ENCODE data around the gene MBD3L2B.

GRCh38 chr19:6971366-6971765 lies 49.9 kb downstream of the MBD3L2B start:
- TF ChIP-seq CTCF (IDR thresholded peaks at IDR 0.05) (no peak), EP300 (IDR thresholded peaks at IDR 0.05; ENCODE audit: borderline replicate concordance in 1 of 2, low read depth in 1 of 2, low read length in 1 of 2) (no peak), POLR2AphosphoS5 (IDR thresholded peaks at IDR 0.05; ENCODE audit: low read depth, low read length) (no peak), SIN3A (IDR thresholded peaks at IDR 0.05; ENCODE audit: borderline replicate concordance, low read depth, low read length) (no peak), RAD21 (IDR thresholded peaks at IDR 0.05; ENCODE audit: low read length) (no peak), JUND (IDR thresholded peaks at IDR 0.05) (no peak), TEAD4 (IDR thresholded peaks at IDR 0.05; ENCODE audit: borderline replicate concordance, insufficient read depth) (no peak), RCOR1 (IDR thresholded peaks at IDR 0.05; ENCODE audit: low read length) (no peak), TCF12 (IDR thresholded peaks at IDR 0.05) (no peak), FOXM1 (IDR thresholded peaks at IDR 0.05; ENCODE audit: low read depth) (no peak), YY1 (IDR thresholded peaks at IDR 0.05; ENCODE audit: low read depth) (no peak)
- TF ChIP-seq, protein P1, sequence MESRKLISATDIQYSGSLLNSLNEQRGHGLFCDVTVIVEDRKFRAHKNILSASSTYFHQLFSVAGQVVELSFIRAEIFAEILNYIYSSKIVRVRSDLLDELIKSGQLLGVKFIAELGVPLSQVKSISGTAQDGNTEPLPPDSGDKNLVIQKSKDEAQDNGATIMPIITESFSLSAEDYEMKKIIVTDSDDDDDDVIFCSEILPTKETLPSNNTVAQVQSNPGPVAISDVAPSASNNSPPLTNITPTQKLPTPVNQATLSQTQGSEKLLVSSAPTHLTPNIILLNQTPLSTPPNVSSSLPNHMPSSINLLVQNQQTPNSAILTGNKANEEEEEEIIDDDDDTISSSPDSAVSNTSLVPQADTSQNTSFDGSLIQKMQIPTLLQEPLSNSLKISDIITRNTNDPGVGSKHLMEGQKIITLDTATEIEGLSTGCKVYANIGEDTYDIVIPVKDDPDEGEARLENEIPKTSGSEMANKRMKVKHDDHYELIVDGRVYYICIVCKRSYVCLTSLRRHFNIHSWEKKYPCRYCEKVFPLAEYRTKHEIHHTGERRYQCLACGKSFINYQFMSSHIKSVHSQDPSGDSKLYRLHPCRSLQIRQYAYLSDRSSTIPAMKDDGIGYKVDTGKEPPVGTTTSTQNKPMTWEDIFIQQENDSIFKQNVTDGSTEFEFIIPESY (IDR thresholded peaks at IDR 0.05; ENCODE audit: borderline replicate concordance, low read depth) = no peak

Data from SK-N-SH (cell line).